HCT116 (cell line): Measurements from ENCODE around the gene UGT1A9. TPM values are rescaled to one million over a fixed set of nuclear protein-coding genes. Genes with fewer than 3 reads are reported as not detected.

Experiments used
- ATAC-seq: fragments of 200-7000 bp; cut with Tn5 transposase; 2 replicates; pipeline ENCODE4 v1.9.1; 2020; ENCODE audit warnings: mild to moderate bottlenecking, moderate library complexity
- BruUV-seq: library from RNA; stranded (reverse); fragments of 400-500 nt; replicated peaks from 2 replicates; lab custom pipeline; 2021; lab: Mats Ljungman, UMichigan
- CTCF ChIA-PET: fragments of 300-600 bp; sonication (Branson Sonifier 250); formaldehyde crosslinking; loops from one replicate; lab custom pipeline; 2021; ENCODE audit warnings: antibody characterized with exemption; lab: Charles Lee
- POLR2A ChIA-PET: fragments of 300-600, 350-600 bp; sonication (Branson Sonifier 250); formaldehyde crosslinking; loops from one replicate; lab custom pipeline; 2021; ENCODE audit warnings: antibody characterized with exemption; lab: Charles Lee
- RAD21 ChIA-PET, 2 experiments: fragments of 300-600 bp; sonication (Branson Sonifier 250); formaldehyde crosslinking; loops; one replicate each; lab custom pipeline; 2023; ENCODE audit warnings: low total read pairs in 2 of 2; ENCODE audit not compliant: uncharacterized antibody in 2 of 2, unreplicated experiment in 2 of 2, low non-redundant PET in 1 of 2; lab: Charles Lee
- DNase-seq: peaks from one replicate; pipeline ENCODE4 v3.0.0-alpha.2; 2010; ENCODE audit warnings: low read depth, low spot score
- H2AFZ ChIP-seq: fragments of 200-600 bp; shearing (Covaris generic), sonication (generic); 2 replicates; pipeline ENCODE4 v1.6.1; 2017; ENCODE audit warnings: low read depth, mixed run types, mixed read lengths, antibody characterized with exemption, low read length; ENCODE audit not compliant: poor library complexity, severe bottlenecking
- H3K27ac ChIP-seq: 2 replicates; pipeline ENCODE4 v1.5.1; 2012; ENCODE audit warnings: low read depth, low read length
- H3K27me3 ChIP-seq: fragments of 200-600 bp; sonication (generic); 2 replicates; pipeline ENCODE4 v1.6.1; 2016; ENCODE audit warnings: mixed run types, low read length, mixed read lengths; ENCODE audit not compliant: insufficient read depth
- H3K36me3 ChIP-seq, 2 experiments: fragments of 200-500 bp in 1 of 2; fragments of 200-600 bp in 1 of 2; sonication (Bioruptor generic) in 1 of 2; sonication (generic) in 1 of 2; 2 replicates each; pipeline versions ENCODE4 v1.5.1 to v1.6.1; 2014 to 2016; ENCODE audit warnings: low read length in 2 of 2, inconsistent platforms in 1 of 2, mixed read lengths in 1 of 2, mixed run types in 1 of 2; ENCODE audit not compliant: insufficient read depth in 2 of 2, control insufficient read depth in 1 of 2
- H3K4me1 ChIP-seq, 2 experiments: fragments of 200-600 bp in 1 of 2; sonication (generic) in 1 of 2; 2 replicates each; pipeline versions ENCODE4 v1.5.1 to v1.6.1; 2012 to 2017; ENCODE audit warnings: low read length in 2 of 2, inconsistent platforms in 1 of 2, mild to moderate bottlenecking in 1 of 2, mixed read lengths in 1 of 2, mixed run types in 1 of 2, moderate library complexity in 1 of 2; ENCODE audit not compliant: insufficient read depth in 2 of 2, control insufficient read depth in 1 of 2
- H3K4me2 ChIP-seq: fragments of 200-600 bp; sonication (generic); 2 replicates; pipeline ENCODE4 v1.6.1; 2017; ENCODE audit warnings: mixed run types, low read length, mixed read lengths
- H3K4me3 ChIP-seq, 2 experiments: fragments of 200-600 bp in 1 of 2; sonication (generic) in 1 of 2; replicated peaks in 1 of 2; 2 replicates each; pipeline ENCODE4 v1.5.1; 2011 to 2016; ENCODE audit warnings: low read length in 2 of 2, control low read depth in 1 of 2, low read depth in 1 of 2, mild to moderate bottlenecking in 1 of 2, mixed read lengths in 1 of 2, mixed run types in 1 of 2
- H3K79me2 ChIP-seq: fragments of 200-600 bp; sonication (generic); 2 replicates; pipeline ENCODE4 v1.6.1; 2017; ENCODE audit warnings: mild to moderate bottlenecking, mixed run types, low read length, moderate library complexity, mixed read lengths; ENCODE audit not compliant: insufficient read depth
- H3K9ac ChIP-seq: fragments of 200-600 bp; sonication (generic); 2 replicates; pipeline ENCODE4 v1.6.1; 2016; ENCODE audit warnings: low read length, mixed read lengths
- H3K9me2 ChIP-seq: fragments of 200-600 bp; sonication (generic), shearing (Covaris generic); 2 replicates; pipeline ENCODE4 v1.6.1; 2017; ENCODE audit warnings: mixed run types, mild to moderate bottlenecking, moderate library complexity; ENCODE audit not compliant: insufficient read depth
- H3K9me3 ChIP-seq, 2 experiments: fragments of 200-500 bp in 1 of 2; fragments of 200-600 bp in 1 of 2; sonication (Bioruptor generic) in 1 of 2; sonication (generic) in 1 of 2; 2 replicates each; pipeline ENCODE4 v1.6.1; 2014 to 2017; ENCODE audit warnings: low read length in 2 of 2, mixed read lengths in 2 of 2, inconsistent platforms in 1 of 2, low read depth in 1 of 2, mild to moderate bottlenecking in 1 of 2, mixed run types in 1 of 2, moderate library complexity in 1 of 2; ENCODE audit not compliant: control insufficient read depth in 1 of 2, insufficient read depth in 1 of 2
- H4K20me1 ChIP-seq: fragments of 200-600 bp; sonication (generic), shearing (Covaris generic); 2 replicates; pipeline ENCODE4 v1.6.1; 2017; ENCODE audit warnings: mixed run types, mild to moderate bottlenecking, moderate library complexity; ENCODE audit not compliant: insufficient read depth
- EZH2phosphoT487 ChIP-seq: fragments of 200-600 bp; IDR thresholded peaks from 2 replicates; pipeline ENCODE4 v1.6.1; 2018; ENCODE audit warnings: antibody characterized with exemption, borderline replicate concordance
- JUND ChIP-seq: IDR thresholded peaks from 2 replicates; pipeline ENCODE4 v1.6.1; 2012
- SRF ChIP-seq: IDR thresholded peaks from 2 replicates; pipeline ENCODE4 v1.6.1; 2012; ENCODE audit warnings: low read depth
- YY1 ChIP-seq: IDR thresholded peaks from 2 replicates; pipeline ENCODE4 v1.6.1; 2011; ENCODE audit warnings: low read length, low read depth, moderate library complexity, mild to moderate bottlenecking; ENCODE audit not compliant: insufficient replicate concordance; ENCODE audit errors: extremely low read depth
- intact Hi-C: fragments of 100-400 bp; cut with micrococcal nuclease; formaldehyde crosslinking; loops from 2 replicates; pipeline ENCODE4 v1.10.0; 2022
- total RNA-seq: library from RNA; stranded (reverse); gene quantifications from one replicate; pipeline ENCODE4 v1.2.1, GENCODE V29; 2021; ENCODE audit not compliant: unreplicated experiment
- TF ChIP-seq, protein P1 (sequence below): IDR thresholded peaks from 2 replicates; pipeline ENCODE4 v1.6.1; 2012
- TF ChIP-seq, protein P2 (sequence below): IDR thresholded peaks from 2 replicates; pipeline ENCODE4 v1.6.1; 2011; ENCODE audit warnings: mild to moderate bottlenecking, low read length, moderate library complexity; ENCODE audit not compliant: insufficient replicate concordance; ENCODE audit errors: extremely low read depth

UGT1A9 gene
- total RNA-seq, 1 experiment from 2014 or later: not detected

- intact Hi-C loops: no loop called here
- CTCF ChIA-PET: no interaction called here
- no peaks in the 10 kb centered on the region for H3K79me2 ChIP-seq
- H3K36me3 ChIP-seq: no peaks in the 10 kb centered on the region
- no peaks in the 10 kb centered on the region for H3K27me3 ChIP-seq
- H3K9ac ChIP-seq: no peak overlapping the region
- DNase-seq (no peak), ATAC-seq (no peak)
- H3K9me3 ChIP-seq: no peaks in the 10 kb centered on the region
- no peak overlapping the region for H3K4me2 ChIP-seq
- H2AFZ ChIP-seq: no peak overlapping the region
- H4K20me1 ChIP-seq: no peaks in the 10 kb centered on the region
- no peaks in the 10 kb centered on the region for H3K9me2 ChIP-seq
- no peak overlapping the region for H3K27ac ChIP-seq
- H3K4me3 ChIP-seq: no peak overlapping the region
- no peaks in the 10 kb centered on the region for H3K4me1 ChIP-seq
- POLR2A ChIA-PET: no interaction called here
- no TSS peak for BruUV-seq
- no peak for TF ChIP-seq YY1
- no peak for TF ChIP-seq SRF
- TF ChIP-seq, protein P1, sequence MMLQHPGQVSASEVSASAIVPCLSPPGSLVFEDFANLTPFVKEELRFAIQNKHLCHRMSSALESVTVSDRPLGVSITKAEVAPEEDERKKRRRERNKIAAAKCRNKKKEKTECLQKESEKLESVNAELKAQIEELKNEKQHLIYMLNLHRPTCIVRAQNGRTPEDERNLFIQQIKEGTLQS: no peak
- TF ChIP-seq, protein P2, sequence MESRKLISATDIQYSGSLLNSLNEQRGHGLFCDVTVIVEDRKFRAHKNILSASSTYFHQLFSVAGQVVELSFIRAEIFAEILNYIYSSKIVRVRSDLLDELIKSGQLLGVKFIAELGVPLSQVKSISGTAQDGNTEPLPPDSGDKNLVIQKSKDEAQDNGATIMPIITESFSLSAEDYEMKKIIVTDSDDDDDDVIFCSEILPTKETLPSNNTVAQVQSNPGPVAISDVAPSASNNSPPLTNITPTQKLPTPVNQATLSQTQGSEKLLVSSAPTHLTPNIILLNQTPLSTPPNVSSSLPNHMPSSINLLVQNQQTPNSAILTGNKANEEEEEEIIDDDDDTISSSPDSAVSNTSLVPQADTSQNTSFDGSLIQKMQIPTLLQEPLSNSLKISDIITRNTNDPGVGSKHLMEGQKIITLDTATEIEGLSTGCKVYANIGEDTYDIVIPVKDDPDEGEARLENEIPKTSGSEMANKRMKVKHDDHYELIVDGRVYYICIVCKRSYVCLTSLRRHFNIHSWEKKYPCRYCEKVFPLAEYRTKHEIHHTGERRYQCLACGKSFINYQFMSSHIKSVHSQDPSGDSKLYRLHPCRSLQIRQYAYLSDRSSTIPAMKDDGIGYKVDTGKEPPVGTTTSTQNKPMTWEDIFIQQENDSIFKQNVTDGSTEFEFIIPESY: no peak
- no peak for TF ChIP-seq JUND
- no peak for TF ChIP-seq EZH2phosphoT487
- RAD21 ChIA-PET: no interaction called here
Measured at GRCh38 chr2:233817361-233817911, 145.7 kb downstream of the UGT1A9 start.
